HG03095 (cell line): ENCODE data around the gene SLC35E1.

Experiments used
- ATAC-seq: cut with Tn5 transposase; IDR thresholded peaks from one replicate; pipeline ENCODE4 v1.9.1; 2021; ENCODE audit warnings: moderate library complexity; ENCODE audit not compliant: unreplicated experiment

SLC35E1 gene

DNA sequence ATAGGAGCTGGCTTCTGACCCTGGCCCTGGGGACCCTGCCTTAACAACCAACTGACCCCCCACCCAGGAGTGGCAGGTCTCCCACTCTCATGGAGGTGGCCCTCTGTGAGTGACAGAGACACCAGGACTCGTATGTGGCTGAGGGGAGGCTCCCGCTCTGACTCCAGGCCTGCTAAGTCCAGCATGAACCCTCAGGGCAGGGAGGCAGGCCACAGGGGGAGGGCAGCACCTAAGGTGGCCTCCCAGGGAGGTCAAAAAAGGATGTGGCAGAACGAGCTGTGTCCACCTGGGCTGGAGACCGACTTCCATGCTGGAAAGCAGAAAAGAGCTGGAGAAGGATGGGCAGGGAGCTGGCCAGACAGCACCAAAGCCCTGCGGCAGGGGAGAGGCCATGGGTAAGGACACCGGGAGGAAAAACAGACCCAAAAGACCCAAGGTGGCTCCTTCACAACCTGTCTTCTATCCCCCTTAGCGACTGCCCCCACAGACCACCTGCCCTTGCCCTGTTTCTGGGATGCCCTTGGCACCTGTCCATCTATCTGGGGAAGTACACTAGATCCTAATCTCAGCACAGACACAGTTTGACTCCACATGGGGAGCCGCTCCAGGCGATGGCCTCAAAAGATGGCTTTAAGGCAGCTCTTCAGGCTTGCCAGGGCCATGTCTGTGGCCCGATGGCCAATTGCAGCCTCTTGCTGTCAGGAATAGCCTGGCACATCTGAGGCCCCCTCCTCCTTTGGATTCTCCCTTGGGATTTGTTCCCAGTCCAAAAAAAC lies 10.5 kb upstream of the SLC35E1 start:
- ATAC-seq: no peak

DNA sequence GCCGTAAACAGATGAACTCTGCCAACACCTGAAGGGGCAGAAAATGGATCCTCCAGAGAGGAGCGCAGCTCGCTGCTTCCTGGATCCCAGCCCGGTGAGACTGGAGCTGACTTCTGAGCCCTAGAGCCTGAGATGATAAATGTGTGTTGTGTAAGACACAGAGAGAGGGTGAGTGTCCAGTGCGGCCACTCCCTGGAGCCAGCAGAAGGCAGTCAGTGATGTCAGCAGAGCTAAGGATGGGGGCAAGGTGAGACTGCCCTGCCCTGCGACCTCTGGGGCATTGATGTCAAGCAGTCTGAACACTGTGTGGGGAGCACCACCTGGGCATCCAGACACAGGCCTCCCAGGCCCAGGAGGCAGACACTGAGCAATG lies 9.7 kb upstream of the SLC35E1 start:
- ATAC-seq: no peak

DNA sequence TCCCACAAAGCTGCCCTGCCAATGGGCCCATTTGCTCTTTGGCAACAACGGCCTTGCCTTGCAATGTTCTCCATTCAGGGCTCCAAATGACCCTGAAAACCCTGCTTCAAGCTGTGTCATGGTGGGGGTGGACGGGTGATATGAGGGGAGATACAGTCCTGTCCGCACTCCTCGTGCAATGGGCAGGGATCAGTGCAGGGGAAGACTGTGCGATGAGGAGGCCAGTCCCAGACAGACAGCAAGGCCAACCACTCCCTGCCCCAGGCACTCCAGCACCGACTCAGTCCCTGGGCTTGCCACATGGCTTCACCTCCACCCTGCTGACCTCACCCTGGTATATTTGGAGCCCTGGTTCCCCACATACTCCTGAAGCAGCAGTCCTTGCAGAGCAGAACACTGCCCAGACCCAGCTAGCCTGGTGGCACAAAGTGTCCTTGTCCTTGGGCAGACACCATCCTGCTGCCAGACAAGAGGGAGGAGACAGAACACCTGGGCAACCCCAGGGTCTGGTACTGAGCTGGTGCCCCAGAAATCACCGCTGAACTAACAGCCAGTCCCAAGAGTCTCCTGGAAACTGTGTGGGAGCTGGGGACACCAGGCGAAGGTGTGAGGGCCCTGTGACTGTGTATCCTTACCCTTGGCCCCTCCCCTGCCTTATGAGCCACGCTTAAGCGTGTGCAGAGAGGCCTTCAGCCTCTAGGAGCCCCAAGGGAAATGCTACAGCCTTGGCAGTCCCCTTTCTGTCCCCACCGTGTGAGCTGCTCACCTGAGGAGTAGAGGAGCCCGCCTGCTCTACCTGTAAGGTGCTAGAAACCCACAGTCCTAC lies 9.1 kb upstream of the SLC35E1 start:
- ATAC-seq: no peak

DNA sequence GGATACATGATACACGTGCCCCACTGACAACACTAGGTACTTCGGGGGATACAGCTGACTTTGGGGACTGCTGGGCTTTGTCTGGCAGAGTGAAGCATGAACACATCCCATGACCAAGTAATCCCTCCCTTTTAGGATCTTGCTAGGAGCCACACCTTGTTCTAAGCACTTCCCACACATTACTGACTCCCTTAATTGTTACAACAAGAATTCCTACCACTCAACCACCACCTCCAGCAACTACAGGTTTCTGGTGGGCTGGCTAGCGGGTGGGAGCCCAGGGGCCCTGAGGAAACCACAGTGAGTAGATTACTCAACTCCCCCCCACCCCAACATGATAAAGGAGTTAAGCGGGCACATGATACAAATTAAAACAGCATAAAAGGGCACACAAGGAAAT lies 7.2 kb upstream of the SLC35E1 start:
- ATAC-seq: no peak

DNA sequence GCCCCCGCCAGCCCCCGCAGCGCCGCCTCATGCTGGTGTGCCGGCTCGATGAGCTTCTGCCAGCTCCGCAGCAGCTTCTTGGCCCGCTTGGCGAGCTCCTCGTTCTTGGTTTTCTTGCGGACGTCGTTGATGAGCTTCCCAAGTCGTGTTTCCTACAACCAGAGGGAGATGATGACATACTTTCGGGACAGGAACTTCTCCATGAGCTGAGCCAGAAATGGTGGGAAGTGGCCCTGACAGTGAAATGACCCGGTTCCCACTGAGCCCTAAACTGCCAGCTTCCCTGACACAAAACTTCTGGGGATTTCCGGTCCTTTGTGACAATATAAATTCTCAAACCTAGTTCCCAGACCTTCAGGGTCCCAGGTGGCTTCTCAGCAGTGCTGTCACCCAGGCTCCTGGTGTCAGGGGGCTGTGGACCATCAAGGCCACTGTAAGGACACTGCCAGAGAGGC lies 5.3 kb upstream of the SLC35E1 start:
- ATAC-seq: no peak

DNA sequence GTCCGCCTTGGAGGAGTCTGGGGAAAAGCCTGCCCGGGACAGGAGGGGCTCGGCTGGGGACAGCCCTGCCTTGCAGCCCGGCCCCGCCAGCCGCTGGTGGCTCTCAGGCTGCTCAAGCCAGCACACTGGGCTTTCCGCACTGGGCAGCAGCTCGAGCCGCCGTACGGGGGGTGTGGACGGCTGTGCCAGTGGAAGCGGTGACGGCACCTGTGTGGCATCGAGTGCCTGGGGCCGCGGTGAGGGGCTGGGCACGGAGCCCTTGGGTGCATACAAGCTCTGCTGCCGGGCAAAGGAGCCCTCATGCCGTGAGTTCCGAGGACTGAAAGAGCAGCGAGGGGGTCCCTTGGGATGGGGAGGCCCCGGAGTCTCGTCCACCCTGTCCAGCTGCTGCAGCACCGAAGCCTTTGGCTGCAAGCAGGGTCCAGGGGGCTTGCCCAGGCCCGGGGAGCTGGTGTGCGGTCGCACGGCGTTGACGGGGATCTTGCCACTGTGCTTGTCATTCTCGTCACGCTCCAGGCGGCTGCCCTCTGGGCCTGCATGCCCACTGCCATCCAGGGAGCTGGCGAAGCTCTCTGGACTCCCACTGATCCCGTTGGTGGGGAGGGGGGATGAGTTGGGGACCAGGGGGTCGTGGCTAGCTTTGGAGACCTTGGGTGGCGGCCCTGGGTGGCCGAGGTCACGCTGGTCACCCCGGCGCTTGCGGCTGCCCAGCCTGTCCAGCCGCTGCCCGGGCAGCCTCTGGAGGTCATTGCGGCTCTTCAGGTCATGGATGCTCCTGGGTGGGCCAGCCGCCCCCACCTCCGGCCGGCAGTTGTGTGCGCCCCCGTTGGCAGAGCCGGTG lies 4.7 kb upstream of the SLC35E1 start:
- no peak for ATAC-seq

DNA sequence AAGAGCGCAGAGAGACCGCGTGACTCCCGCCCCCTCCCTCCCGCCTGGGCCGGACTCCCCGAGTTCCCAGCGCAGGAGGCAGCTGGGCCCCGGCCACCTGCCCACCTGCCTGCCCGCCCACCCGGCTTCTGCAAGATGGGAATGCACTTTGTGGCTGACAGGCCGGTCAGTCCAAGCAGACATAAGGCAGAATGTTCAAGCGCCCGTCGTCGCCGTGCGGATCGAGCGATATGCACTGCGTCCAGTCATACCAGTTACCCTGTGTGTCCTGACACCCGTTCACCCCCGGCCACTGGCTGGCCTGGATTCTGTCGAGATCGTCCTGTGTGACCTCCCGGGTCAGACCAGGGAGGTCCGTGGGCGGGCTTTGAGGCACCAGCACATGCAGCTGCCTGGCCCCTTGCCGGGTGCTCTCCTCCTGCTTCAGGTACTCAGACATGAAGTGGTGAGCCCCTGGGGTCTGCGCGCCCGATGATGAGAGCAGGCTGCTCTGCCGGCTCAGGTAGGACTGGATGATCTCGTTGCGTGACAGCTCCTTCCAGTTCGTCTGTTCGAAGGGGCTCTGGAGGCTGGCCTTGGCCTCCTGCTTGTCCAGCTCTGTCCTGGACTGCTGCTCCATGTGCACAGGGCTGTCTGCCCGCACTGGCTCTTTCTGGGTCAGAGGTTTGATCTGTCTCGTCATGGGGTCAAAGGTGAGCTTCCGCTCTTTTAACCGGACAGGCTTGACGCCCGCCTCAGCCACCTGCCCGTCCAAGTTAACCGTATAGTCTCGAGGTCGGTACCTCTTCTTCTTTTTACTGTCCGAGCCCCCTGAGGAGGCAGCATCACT lies 3.9 kb upstream of the SLC35E1 start:
- ATAC-seq: no peak

DNA sequence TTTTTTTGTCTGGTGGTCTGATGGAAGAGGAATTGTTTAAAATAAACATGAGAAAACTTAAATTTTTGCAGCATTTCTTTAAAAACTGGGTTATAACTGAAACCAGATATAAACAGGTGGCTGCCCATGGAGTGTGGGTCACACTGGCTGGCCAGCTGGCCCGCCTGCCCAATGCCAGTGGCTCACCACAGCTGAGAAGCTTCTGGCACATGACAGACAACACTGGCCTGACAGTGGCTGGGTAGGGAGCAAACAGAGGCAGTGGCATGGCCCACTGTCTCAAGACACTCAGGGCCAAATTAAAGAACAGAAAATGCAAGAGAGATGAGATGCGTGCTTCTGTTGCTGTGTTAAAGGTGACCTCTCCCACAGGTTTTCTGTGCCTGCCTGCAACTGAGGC lies 3.1 kb upstream of the SLC35E1 start:
- ATAC-seq: no peak

DNA sequence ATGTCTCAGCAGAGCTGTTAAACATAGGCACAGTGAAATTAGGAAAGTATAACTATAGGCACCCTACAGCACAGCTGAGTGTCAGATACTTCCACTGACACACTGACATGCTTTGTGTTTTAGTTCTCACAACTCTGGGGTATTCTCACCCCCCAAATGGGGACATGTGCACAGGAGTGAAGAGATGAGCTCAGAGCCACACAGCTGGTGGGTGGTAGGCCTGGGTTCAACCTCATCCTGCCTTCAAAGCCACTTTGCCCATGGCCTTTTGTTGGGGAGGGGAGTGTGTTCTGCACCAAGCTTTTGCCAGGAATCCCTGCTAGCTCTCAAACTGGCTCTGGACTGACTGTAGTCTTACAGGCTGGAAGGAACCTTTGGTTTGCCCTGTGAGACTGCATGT lies 1.7 kb upstream of the SLC35E1 start:
- no peak for ATAC-seq

DNA sequence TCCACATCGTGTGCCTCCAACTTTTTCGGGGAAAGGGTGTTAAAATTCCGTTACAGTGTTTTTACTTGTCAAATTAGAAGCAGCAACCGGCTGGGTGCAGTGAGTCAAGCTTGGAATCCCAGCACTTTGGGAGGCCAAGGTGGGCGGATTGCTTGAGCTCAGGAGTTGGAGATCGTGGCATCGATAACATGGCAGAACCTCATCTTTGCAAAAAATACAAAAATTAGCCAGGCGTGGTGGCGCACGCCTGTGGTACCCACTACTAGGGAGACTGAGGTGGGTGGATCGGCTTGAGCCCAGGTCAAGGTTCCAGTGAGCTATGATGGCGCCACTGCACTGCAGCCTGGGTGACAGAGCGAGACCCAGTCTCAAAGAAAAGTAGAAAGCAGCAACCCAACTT lies 1.1 kb upstream of the SLC35E1 start:
- ATAC-seq: no peak

DNA sequence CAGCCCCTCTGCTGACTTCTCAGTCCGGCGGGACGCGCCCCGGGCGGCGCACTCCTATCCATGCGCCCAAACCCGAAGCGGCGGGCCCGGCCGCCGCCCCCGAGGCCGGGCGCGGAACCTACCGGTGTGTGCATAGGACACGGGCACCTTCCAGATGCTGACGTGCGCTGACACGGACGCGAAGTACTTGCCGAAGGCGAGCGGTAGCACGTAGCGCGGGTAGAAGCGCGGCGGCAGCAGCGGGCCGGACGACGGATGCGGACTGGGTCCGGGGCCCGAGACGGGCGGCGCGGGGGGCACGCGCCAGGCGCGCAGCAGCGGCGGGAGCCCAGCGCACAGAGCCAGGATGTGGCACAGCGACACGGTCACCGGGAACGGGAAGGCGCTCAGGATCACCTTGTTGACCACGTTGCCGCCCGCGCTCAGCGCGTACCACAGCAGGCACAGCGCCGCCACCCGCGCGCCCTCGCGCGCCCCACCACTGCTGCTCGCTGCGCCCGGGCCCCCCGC lies 338 bp downstream of the SLC35E1 start:
- peak; percentile 23 for ATAC-seq

DNA sequence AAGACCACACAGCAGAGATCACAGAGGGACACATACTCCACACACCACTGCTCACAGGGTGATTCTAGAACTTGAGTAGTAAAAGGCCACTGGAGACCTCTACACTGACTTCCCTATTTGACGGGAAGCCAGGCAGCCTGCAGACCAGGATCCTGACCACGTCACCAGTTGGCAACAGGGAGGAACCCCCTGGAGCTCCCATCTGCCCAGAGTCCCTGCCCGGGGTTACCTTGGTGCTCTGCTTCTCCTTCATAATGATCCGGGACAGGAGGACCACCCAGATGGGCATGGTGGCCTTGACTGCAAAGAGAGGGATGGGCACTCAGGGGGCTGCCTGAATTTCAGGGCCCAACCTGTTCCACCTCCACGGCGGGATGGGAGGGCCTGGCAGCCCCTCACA lies 932 bp downstream of the SLC35E1 start:
- no peak for ATAC-seq

DNA sequence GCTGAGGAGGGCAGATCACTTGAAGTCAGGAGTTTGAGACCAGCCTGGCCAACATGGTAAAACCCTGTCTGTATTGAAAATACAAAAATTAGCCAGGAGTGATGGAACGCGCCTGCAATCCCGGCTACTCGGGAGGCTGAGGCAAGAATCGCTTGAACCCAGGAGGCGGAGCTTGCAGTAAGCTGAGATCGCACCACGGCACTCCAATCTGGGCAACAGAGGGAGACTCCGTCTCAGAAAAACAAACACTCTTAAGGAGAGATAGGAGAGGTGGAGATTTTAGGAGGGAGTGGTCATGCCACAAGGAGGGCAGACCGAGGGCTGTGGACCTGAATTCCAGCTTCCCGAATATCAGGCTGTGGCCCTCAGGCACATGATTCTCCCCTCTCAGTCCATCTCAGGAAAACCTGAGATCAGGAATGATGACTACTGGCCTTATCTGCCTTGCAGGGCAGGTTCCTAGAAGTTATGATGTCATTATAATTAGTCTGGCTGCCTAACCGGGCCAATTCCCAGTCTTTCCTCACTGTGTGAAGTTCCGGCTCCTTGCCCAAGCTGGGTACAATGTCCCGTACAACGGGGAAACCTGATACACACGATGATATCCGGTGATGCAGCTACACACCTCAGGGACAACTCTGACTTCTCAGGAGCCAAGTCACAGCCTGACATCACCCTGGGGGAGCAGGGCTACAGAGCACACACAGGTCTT lies 2.5 kb downstream of the SLC35E1 start:
- ATAC-seq: no peak

DNA sequence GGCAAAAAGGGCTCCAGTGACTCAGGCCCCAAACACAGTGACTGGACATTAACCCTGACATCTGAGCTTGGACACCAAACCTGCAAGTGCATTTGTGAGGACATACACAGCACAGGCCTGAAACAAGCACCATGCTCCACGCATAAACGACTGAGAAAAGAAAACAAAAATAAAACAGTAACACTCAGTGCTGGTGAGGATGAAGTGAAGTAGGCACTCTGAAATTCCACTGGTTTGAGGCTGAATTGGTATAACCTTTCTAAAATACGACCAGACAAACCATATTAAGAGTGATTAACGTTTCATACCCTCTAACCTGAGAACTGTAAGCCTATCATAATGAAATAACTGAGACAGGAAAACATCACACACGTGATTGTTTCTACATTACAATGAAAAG lies 5.5 kb downstream of the SLC35E1 start:
- ATAC-seq: no peak

DNA sequence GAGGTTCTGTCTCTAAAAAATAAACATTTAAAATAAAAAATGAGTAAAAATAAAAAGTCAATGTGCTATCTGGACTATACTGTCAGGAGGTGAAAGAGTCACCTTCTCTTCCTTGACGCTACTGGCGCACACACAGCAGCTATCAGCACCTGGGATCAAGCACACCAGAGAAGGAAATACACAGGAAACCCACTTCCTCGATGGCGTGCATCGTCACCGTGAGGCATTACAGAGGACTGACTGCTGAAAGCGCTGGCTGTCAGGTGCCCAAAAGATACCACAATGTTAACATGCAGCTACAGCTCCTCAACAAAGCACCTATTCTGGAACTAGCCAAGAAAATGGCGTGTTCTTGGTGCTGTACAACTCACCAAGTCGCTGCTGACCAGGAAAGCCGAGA lies 6.1 kb downstream of the SLC35E1 start:
- no peak for ATAC-seq

DNA sequence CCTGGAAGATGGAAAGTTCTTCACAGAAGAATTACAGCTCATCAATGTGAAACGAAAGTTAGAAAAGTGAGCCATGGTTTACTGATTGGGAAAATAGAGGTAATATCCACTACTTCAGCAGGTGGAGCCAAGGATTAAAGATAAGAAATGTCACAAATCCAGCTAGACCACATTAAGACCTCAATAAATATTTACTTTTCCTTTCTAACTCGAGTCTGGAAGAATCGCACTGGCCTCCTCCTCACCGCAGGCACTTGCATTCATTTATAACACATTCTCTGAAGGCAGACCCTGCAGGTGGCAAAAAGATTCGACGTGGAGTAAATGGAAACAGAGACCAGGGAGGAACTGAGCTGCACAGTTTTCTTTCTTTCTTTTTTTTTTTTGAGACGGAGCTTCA lies 7.4 kb downstream of the SLC35E1 start:
- ATAC-seq: no peak

DNA sequence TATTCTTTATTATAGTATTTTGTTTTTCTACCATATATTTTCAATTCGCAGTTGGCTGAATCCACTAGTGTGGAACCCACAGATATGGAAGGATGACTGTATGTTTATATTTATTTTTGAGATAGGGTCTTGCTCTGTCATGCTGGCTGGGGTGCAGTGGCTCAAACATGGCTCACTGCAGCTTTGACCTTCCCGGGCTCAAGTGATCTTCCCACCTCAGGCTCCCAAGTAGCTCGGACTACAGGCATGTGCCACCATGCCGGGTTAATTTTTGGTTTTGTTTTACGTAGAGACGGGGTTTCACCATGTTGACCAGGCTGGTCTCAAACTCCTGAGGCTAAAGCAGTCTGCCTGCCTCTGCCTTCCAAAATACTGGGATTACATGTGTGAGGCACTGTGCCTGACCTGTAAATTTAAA lies 9.6 kb downstream of the SLC35E1 start:
- no peak for ATAC-seq

DNA sequence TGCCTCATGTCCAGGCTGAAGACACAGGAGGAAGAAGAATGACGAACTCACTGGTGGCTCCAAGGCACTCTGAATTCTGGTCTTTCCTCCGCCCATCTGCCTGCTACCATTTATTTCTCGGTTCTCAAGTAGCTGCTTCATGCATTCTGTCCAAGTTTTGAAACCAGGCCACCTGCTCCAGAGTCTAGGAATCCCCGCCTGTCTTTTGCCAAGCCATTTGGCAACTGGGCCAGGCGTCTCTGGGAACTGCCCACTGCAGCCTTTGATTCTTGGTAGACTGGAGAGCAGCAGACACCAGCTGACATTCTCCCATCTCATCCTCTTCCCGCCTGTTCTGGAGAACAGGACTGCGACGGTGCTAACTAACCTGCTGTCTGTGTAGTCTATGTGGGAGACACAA lies 10.8 kb downstream of the SLC35E1 start:
- no peak for ATAC-seq

DNA sequence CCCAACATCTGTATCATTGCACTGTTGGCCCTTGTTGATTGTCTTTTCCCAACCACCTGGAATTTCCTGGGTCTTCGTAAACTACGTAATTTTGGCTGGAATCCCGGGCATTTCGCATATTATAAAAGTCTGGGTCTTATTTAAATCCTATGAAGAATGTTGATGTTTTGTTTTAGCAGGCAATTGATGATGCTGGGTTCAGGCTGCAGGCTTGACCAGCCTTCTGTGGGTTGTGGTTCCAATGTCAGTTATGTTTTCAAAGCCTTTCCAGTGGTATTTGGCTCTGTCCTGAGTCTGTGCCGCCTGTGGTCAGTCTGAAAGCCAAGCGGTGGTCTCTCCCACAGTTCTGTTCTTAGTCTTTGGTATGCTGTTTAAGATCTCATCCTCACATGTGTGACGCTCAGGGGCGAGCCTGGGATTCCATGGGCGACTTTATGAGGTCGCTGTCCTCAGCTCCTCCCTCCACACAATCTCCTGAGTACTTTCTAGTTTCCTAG lies 12.4 kb downstream of the SLC35E1 start:
- no peak for ATAC-seq

DNA sequence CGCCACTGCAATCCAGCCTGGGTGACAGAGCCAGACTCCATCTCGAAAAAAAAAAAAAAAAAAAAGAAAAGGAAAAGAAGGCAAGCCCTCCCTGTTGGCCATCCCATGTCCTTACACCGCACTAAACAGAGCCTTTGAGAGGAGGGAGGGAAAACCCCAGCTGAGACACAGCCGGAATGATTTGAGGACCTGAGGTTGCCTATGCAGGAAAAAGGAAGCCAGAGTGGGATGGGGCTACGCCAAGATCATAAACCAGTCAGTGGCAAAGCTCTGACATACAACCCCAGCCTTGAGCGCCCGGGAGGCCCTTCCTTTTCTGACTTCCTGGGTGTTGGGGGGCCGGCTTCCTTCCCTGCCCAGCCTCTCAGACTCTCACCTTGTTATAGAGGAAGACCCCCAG lies 17.4 kb downstream of the SLC35E1 start:
- no peak for ATAC-seq
